ENCODE measurements around the gene ST3GAL6. TPM values are rescaled to one million over a fixed set of nuclear protein-coding genes. Genes with fewer than 3 reads are reported as not detected.

ST3GAL6 gene
- total and polyA plus RNA-seq, 2 of the 13 experiments (the other 11 are each of a cell fraction or from before 2014, with no cell fraction given): 17.5 to 23.2 TPM

- ChIA-PET POLR2A (interaction anchor here (1.4 to 1.6 kb wide), 2 partner anchors 7 to 46 kb away, joined by 3 to 7 read pairs; no protein-coding TSS in a partner anchor), CTCF (ENCODE audit: low intra/inter-chr PET ratio, low total read pairs) (no interaction called here)
- no peaks in the 10 kb centered on the region for H3K9me3 ChIP-seq (ENCODE audit: low read length)
- no peaks in the 10 kb centered on the region for H4K20me1 ChIP-seq (ENCODE audit: insufficient read depth, low read length)
- BruUV-seq (replicated peaks): no TSS peak
- no peak overlapping the region for H2AFZ ChIP-seq (ENCODE audit: low read length)
- peaks cover 3% of the 10 kb centered on the region for H3K79me2 ChIP-seq (ENCODE audit: insufficient read depth, low read length)
- intact Hi-C loops (cut with micrococcal nuclease; ENCODE audit: unreplicated experiment): loop anchor here (1.0 kb wide), 2 partner anchors 8 to 45 kb away; no protein-coding TSS in a partner anchor
- no peak overlapping the region for H3K4me3 ChIP-seq (replicated peaks in 1 of 3; ENCODE audit: insufficient read depth in 1 of 3, low read depth in 2 of 3, low read length in 3 of 3)
- in situ Hi-C loops (cut with HindIII; ENCODE audit: extremely low pct_ligation_motif_present, low pct_unique_long_range_greater_than_20kb): loop anchor here (5.0 kb wide), 1 partner anchor 46 kb away; no protein-coding TSS in a partner anchor
- FAIRE-seq (no peak), ATAC-seq (no peak), DNase-seq (ENCODE audit: low spot score) (no peak)
- H3K4me2 ChIP-seq (ENCODE audit: low read depth, low read length): peak overlapping the region; percentile 48
- 53% methylated on average over 5 of the region's 5 CpGs for WGBS (ENCODE audit: low lambda C conversion rate)
- H3K4me1 ChIP-seq (ENCODE audit: insufficient read depth, low read length): peaks cover 85% of the 10 kb centered on the region
- H3K36me3 ChIP-seq (replicated peaks in 1 of 2; ENCODE audit: control insufficient read depth in 1 of 2, insufficient read depth in 2 of 2, low read length in 2 of 2): peaks cover 0 to 2% of the 10 kb centered on the region in 2 experiments; a peak in 4 of 5 replicates
- peak overlapping the region; percentile 83 for H3K27ac ChIP-seq (ENCODE audit: extremely low read length, insufficient read depth, low read length)
- no peaks in the 10 kb centered on the region for H3K27me3 ChIP-seq (ENCODE audit: control insufficient read depth in 1 of 2, insufficient read depth in 2 of 2, low read length in 2 of 2)
- H3K9ac ChIP-seq (ENCODE audit: insufficient read depth, low read depth, low read length): peak overlapping the region; percentile 24; the same call in 1 of the 2 replicates
- TF ChIP-seq KDM5B (CRISPR knock-in tag; IDR thresholded peaks at IDR 0.05; ENCODE audit: borderline replicate concordance) (no peak), ZBTB37 (CRISPR knock-in tag; IDR thresholded peaks at IDR 0.05) (peak; percentile 14; the same call in 1 of the 2 replicates), ZNF414 (CRISPR knock-in tag; IDR thresholded peaks at IDR 0.05) (0 out of 2 replicates have a peak, but pooled peaks have one; percentile 19), HOXD1 (CRISPR knock-in tag; IDR thresholded peaks at IDR 0.05) (no peak), ZNF766 (CRISPR knock-in tag; IDR thresholded peaks at IDR 0.05; ENCODE audit: borderline replicate concordance) (no peak), ZSCAN25 (CRISPR knock-in tag; IDR thresholded peaks at IDR 0.05) (no peak), ERF (CRISPR knock-in tag; IDR thresholded peaks at IDR 0.05) (no peak), CCAR2 (optimal IDR thresholded peaks at IDR 0.05; ENCODE audit: low read depth, low read length) (no peak), ZNF607 (CRISPR knock-in tag; IDR thresholded peaks at IDR 0.05; ENCODE audit: borderline replicate concordance) (no peak), ZNF558 (CRISPR knock-in tag; IDR thresholded peaks at IDR 0.05; ENCODE audit: borderline replicate concordance) (0 out of 2 replicates have a peak, but pooled peaks have one; percentile 37), TAF1 (CRISPR knock-in tag; IDR thresholded peaks at IDR 0.05) (0 out of 2 replicates have a peak, but pooled peaks have one; percentile 6), ARID4A (CRISPR knock-in tag; IDR thresholded peaks at IDR 0.05; ENCODE audit: borderline replicate concordance) (0 out of 2 replicates have a peak, but pooled peaks have one; percentile 20), ARID2 (CRISPR knock-in tag; IDR thresholded peaks at IDR 0.05; ENCODE audit: borderline replicate concordance) (0 out of 2 replicates have a peak, but pooled peaks have one; percentile 17), ZNF512B (CRISPR knock-in tag; IDR thresholded peaks at IDR 0.05; ENCODE audit: borderline replicate concordance) (no peak), CEBPB (IDR thresholded peaks at IDR 0.05; ENCODE audit: borderline replicate concordance, low read depth, low read length) (no peak)
Observed at GRCh38 chr3:98778383-98778782, 15.2 kb downstream of the ST3GAL6 start.
